ENCODE results near the gene RBSN.

DNA sequence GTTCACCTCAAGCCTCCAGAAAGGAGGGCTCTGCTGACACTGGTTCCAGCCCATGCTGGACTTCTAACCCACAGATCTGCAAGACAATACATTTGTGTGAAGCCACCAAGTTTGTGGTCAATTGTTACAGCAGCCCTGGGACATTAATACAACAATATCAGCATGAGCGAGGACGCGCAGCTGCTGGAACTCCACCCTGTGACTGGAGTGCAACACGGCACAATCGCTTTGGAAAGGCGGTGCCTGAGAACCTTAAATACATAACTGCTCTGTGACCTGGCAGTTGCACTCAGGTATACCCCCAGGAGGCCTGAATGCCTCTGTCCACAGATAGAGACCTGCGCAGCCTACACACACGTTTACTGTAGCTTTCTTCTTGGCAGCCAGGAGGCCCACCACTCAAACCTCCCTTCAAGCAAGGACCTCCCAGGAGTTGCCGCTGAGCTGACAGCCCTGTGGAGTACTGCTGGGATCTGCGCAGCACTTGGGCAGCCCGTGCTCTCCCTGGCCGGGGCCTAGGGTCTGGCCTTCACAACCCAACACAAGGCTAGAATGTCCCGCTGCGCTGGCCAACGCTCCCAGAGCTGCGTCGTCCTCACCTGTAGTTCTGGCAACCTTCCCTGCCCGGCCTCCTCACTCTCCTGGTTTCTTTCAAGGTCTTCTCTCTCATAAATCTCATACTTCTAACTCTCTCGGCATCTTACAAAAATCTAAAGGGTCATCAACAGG is 42.1 kb downstream of the RBSN start:
- TF ChIP-seq EZH2phosphoT487 (IDR thresholded peaks at IDR 0.05; ENCODE audit: unreplicated experiment) = no peak
- TF ChIP-seq, protein P1, sequence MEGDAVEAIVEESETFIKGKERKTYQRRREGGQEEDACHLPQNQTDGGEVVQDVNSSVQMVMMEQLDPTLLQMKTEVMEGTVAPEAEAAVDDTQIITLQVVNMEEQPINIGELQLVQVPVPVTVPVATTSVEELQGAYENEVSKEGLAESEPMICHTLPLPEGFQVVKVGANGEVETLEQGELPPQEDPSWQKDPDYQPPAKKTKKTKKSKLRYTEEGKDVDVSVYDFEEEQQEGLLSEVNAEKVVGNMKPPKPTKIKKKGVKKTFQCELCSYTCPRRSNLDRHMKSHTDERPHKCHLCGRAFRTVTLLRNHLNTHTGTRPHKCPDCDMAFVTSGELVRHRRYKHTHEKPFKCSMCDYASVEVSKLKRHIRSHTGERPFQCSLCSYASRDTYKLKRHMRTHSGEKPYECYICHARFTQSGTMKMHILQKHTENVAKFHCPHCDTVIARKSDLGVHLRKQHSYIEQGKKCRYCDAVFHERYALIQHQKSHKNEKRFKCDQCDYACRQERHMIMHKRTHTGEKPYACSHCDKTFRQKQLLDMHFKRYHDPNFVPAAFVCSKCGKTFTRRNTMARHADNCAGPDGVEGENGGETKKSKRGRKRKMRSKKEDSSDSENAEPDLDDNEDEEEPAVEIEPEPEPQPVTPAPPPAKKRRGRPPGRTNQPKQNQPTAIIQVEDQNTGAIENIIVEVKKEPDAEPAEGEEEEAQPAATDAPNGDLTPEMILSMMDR (conservative IDR thresholded peaks at IDR 0.05; ENCODE audit: low read depth in 2 of 2) = no peak
- TF ChIP-seq, protein P2, sequence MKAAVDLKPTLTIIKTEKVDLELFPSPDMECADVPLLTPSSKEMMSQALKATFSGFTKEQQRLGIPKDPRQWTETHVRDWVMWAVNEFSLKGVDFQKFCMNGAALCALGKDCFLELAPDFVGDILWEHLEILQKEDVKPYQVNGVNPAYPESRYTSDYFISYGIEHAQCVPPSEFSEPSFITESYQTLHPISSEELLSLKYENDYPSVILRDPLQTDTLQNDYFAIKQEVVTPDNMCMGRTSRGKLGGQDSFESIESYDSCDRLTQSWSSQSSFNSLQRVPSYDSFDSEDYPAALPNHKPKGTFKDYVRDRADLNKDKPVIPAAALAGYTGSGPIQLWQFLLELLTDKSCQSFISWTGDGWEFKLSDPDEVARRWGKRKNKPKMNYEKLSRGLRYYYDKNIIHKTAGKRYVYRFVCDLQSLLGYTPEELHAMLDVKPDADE (IDR thresholded peaks at IDR 0.05) = no peak
- no peak for TF ChIP-seq EZH2 (IDR thresholded peaks at IDR 0.05; ENCODE audit: low read depth, unreplicated experiment)
- TF ChIP-seq, protein P3, sequence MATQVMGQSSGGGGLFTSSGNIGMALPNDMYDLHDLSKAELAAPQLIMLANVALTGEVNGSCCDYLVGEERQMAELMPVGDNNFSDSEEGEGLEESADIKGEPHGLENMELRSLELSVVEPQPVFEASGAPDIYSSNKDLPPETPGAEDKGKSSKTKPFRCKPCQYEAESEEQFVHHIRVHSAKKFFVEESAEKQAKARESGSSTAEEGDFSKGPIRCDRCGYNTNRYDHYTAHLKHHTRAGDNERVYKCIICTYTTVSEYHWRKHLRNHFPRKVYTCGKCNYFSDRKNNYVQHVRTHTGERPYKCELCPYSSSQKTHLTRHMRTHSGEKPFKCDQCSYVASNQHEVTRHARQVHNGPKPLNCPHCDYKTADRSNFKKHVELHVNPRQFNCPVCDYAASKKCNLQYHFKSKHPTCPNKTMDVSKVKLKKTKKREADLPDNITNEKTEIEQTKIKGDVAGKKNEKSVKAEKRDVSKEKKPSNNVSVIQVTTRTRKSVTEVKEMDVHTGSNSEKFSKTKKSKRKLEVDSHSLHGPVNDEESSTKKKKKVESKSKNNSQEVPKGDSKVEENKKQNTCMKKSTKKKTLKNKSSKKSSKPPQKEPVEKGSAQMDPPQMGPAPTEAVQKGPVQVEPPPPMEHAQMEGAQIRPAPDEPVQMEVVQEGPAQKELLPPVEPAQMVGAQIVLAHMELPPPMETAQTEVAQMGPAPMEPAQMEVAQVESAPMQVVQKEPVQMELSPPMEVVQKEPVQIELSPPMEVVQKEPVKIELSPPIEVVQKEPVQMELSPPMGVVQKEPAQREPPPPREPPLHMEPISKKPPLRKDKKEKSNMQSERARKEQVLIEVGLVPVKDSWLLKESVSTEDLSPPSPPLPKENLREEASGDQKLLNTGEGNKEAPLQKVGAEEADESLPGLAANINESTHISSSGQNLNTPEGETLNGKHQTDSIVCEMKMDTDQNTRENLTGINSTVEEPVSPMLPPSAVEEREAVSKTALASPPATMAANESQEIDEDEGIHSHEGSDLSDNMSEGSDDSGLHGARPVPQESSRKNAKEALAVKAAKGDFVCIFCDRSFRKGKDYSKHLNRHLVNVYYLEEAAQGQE (IDR thresholded peaks at IDR 0.05; ENCODE audit: unreplicated experiment) = no peak
- TF ChIP-seq CREB1 (CRISPR knock-in tag; IDR thresholded peaks at IDR 0.05; ENCODE audit: low read depth) = no peak
- no peak for TF ChIP-seq JUNB (IDR thresholded peaks at IDR 0.05; ENCODE audit: unreplicated experiment)
- TF ChIP-seq NANOG (IDR thresholded peaks at IDR 0.05; ENCODE audit: borderline replicate concordance) = no peak
- no peak for TF ChIP-seq POLR2AphosphoS5 (IDR thresholded peaks at IDR 0.05; ENCODE audit: low read depth)

Measured in GM23338 (cell line).